Osteoblast (primary cell): Measurements from ENCODE around the gene RPS15A. TPM values are rescaled to one million over a fixed set of nuclear protein-coding genes. Genes with fewer than 3 reads are reported as not detected.
A peak's percentile ranks its signal among the peaks of the same experiment; 100 is the strongest.

Source experiments
- DNase-seq: peaks from one replicate; pipeline ENCODE4 v3.0.0; 2011; ENCODE audit warnings: low spot score, mixed read lengths; ENCODE audit not compliant: insufficient read length; ENCODE audit errors: missing footprints
- H2AFZ ChIP-seq: 2 replicates; pipeline ENCODE4 v1.6.0; 2011; ENCODE audit warnings: mild to moderate bottlenecking, low read length
- H3K27ac ChIP-seq: 2 replicates; pipeline ENCODE4 v1.5.1; 2011; ENCODE audit warnings: mild to moderate bottlenecking, low read depth, low read length, moderate library complexity
- H3K27me3 ChIP-seq: 2 replicates; pipeline ENCODE4 v1.6.0; 2012; ENCODE audit warnings: mild to moderate bottlenecking, control low read depth, inconsistent platforms, low read length, moderate library complexity; ENCODE audit not compliant: insufficient read depth
- H3K36me3 ChIP-seq: 2 replicates; pipeline ENCODE4 v1.5.1; 2011; ENCODE audit warnings: mild to moderate bottlenecking, low read length, control low read depth, moderate library complexity; ENCODE audit not compliant: insufficient read depth
- H3K4me1 ChIP-seq: 2 replicates; pipeline ENCODE4 v1.5.1; 2011; ENCODE audit warnings: mild to moderate bottlenecking, low read length, control low read depth, moderate library complexity; ENCODE audit not compliant: insufficient read depth
- H3K4me2 ChIP-seq: 2 replicates; pipeline ENCODE4 v1.6.0; 2011; ENCODE audit warnings: mild to moderate bottlenecking, low read length; ENCODE audit not compliant: insufficient read depth
- H3K4me3 ChIP-seq: fragments of 200-600 bp; sonication (generic); 3 replicates; pipeline ENCODE4 v1.5.1; 2012; ENCODE audit warnings: mild to moderate bottlenecking, low read length, inconsistent platforms; ENCODE audit not compliant: insufficient read depth
- H3K79me2 ChIP-seq: 2 replicates; pipeline ENCODE4 v1.6.0; 2012; ENCODE audit warnings: mild to moderate bottlenecking, low read length, control low read depth, inconsistent platforms; ENCODE audit not compliant: insufficient read depth
- H3K9me3 ChIP-seq: 2 replicates; pipeline ENCODE4 v1.5.1; 2011; ENCODE audit warnings: low read depth, low read length, control low read depth
- H4K20me1 ChIP-seq: 2 replicates; pipeline ENCODE4 v1.6.0; 2012; ENCODE audit warnings: mild to moderate bottlenecking, low read length, control low read depth; ENCODE audit not compliant: insufficient read depth
- total RNA-seq: library from RNA; depleted of rRNA; stranded (reverse); fragments of >200 nt; gene quantifications from 2 replicates; pipeline ENCODE4 v1.2.3, GENCODE V29; 2012
- TF ChIP-seq, protein P1 (sequence below): IDR thresholded peaks from 2 replicates; pipeline ENCODE4 v1.5.1; 2011; ENCODE audit warnings: mild to moderate bottlenecking, low read depth, low read length, moderate library complexity; ENCODE audit errors: extremely low read depth

RPS15A gene
- total RNA-seq, 1 donor, result 1,145 TPM

- Histone ChIP-seq H2AFZ (no peak overlapping the region), H4K20me1 (peaks cover 4% of the 10 kb centered on the region), H3K9me3 (no peaks in the 10 kb centered on the region), H3K4me1 (peaks cover 16% of the 10 kb centered on the region), H3K27ac (peak overlapping the region; percentile 63), H3K36me3 (peaks cover 23% of the 10 kb centered on the region), H3K79me2 (peaks cover 22% of the 10 kb centered on the region), H3K27me3 (no peaks in the 10 kb centered on the region), H3K4me3 (no peak overlapping the region), H3K4me2 (no peak overlapping the region)
- DNase-seq, result no peak
- TF ChIP-seq, protein P1, sequence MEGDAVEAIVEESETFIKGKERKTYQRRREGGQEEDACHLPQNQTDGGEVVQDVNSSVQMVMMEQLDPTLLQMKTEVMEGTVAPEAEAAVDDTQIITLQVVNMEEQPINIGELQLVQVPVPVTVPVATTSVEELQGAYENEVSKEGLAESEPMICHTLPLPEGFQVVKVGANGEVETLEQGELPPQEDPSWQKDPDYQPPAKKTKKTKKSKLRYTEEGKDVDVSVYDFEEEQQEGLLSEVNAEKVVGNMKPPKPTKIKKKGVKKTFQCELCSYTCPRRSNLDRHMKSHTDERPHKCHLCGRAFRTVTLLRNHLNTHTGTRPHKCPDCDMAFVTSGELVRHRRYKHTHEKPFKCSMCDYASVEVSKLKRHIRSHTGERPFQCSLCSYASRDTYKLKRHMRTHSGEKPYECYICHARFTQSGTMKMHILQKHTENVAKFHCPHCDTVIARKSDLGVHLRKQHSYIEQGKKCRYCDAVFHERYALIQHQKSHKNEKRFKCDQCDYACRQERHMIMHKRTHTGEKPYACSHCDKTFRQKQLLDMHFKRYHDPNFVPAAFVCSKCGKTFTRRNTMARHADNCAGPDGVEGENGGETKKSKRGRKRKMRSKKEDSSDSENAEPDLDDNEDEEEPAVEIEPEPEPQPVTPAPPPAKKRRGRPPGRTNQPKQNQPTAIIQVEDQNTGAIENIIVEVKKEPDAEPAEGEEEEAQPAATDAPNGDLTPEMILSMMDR, result no peak
Measured at GRCh38 chr16:18805257-18805773, 15.2 kb upstream of the RPS15A start.

DNA sequence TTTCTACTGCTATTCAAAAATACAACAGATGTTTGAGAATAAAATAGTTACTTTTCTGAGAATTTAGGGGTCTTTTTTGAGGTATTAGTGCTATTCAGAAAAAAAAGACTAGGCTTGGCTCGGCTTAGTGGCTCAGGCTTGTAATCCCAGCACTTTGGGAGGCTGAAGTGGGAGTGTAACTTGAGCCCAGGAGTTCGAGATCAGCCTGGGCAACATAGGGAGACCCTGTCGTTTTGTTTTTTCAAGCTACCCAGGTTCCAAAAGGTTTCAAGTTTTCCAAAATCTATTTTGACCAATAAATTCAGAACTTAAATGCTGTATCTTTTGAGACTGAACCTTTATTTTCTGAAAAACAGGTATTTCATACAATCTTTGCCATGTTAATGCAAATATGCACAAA is 14.4 kb upstream of the RPS15A start:
- TF ChIP-seq, protein P1, result no peak
- DNase-seq, result no peak
- peaks cover 24% of the 10 kb centered on the region for H3K4me1 ChIP-seq
- H3K4me3 ChIP-seq, result no peak overlapping the region
- peaks cover 12% of the 10 kb centered on the region for H4K20me1 ChIP-seq
- peak overlapping the region; percentile 41 for H3K4me2 ChIP-seq
- H3K79me2 ChIP-seq, result peaks cover 30% of the 10 kb centered on the region
- H3K36me3 ChIP-seq, result peaks cover 17% of the 10 kb centered on the region
- H2AFZ ChIP-seq, result no peak overlapping the region
- H3K27me3 ChIP-seq, result no peaks in the 10 kb centered on the region
- H3K27ac ChIP-seq, result peak overlapping the region; percentile 63
- H3K9me3 ChIP-seq, result no peaks in the 10 kb centered on the region

DNA sequence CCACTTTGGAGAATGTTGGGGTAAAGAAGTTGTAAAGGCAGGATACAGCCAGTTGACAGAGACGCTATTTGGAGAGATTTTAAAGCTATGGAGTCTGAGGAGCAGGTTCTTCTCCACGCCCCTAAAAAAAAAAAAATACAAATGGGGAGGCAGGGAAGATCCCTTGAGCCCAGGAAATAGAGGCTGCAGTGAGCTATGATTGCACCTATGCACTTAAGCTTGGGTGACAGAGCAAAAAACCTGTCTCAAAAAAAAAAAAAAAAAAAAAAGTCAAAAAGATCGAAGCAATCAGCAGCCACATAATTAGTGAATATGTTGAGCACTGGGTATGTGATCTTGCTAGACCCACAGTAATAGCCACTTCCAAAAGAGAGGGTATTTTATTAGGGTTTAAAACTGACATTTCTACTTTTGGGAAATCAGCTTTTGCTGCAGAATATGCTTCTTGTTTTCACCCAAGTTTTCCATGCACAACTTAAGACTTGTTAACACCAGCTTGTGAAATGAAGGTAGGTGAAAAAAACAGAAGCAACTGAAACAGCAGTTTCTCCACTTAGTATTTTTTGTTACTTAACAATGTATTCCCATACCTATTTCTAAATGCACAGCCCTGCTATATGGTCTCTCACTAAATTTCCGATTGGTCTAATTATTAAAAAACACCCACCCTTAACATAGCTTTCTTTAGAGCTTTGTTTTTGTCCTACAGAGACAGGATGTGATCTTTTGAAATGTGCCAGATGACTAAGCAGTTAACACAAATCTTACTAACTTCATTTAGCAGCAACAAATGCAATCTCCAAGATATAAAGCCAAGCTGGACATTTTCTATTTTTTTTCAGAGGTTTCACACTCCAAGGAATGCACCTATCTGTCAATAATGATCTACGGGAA is 13.7 kb upstream of the RPS15A start:
- no peaks in the 10 kb centered on the region for H3K27me3 ChIP-seq
- no peaks in the 10 kb centered on the region for H3K9me3 ChIP-seq
- H3K79me2 ChIP-seq, result peaks cover 37% of the 10 kb centered on the region
- no peak overlapping the region for H2AFZ ChIP-seq
- peaks cover 30% of the 10 kb centered on the region for H3K4me1 ChIP-seq
- no peak for DNase-seq
- H3K36me3 ChIP-seq, result peaks cover 10% of the 10 kb centered on the region
- peak overlapping the region; percentile 63 for H3K27ac ChIP-seq
- no peak overlapping the region for H3K4me3 ChIP-seq
- H4K20me1 ChIP-seq, result peaks cover 17% of the 10 kb centered on the region
- peak overlapping the region; percentile 41 for H3K4me2 ChIP-seq
- TF ChIP-seq, protein P1, result no peak

DNA sequence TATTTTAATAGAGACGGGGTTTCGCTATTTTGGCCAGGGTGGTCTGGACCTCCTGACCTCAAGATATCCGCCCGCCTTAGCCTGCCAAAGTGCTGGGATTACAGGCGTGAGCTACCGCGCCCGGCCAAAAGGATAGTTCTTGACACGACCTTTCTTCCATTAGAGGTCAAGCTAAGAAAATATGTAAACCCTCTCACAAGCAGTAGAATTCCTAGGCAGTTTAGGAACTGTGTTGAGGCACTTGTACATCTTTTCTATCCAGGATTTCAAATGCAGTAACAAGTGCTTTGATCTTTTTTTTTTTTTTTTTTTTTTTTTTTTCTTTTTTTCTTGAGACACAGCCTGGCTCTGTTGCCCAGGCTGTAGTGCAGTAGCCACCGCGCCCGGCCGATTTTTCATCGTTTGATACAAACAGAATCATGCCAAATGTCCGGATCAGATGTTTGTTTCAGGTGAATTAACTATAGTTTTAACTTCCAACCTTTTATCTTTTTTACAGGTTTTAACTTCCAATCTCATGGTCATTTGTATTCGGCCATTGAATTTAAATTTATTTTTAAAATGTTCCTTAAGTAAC is 12.7 kb upstream of the RPS15A start:
- DNase-seq, result no peak
- Histone ChIP-seq H3K4me1 (peaks cover 38% of the 10 kb centered on the region), H3K27me3 (no peaks in the 10 kb centered on the region), H3K9me3 (no peaks in the 10 kb centered on the region), H3K4me2 (no peak overlapping the region), H3K79me2 (peaks cover 47% of the 10 kb centered on the region), H2AFZ (no peak overlapping the region), H3K27ac (no peak overlapping the region), H4K20me1 (peaks cover 21% of the 10 kb centered on the region), H3K4me3 (no peak overlapping the region), H3K36me3 (peaks cover 12% of the 10 kb centered on the region)
- TF ChIP-seq, protein P1, result no peak
